ENCODE data around the gene WDR27.

The WDR27 gene

DNA sequence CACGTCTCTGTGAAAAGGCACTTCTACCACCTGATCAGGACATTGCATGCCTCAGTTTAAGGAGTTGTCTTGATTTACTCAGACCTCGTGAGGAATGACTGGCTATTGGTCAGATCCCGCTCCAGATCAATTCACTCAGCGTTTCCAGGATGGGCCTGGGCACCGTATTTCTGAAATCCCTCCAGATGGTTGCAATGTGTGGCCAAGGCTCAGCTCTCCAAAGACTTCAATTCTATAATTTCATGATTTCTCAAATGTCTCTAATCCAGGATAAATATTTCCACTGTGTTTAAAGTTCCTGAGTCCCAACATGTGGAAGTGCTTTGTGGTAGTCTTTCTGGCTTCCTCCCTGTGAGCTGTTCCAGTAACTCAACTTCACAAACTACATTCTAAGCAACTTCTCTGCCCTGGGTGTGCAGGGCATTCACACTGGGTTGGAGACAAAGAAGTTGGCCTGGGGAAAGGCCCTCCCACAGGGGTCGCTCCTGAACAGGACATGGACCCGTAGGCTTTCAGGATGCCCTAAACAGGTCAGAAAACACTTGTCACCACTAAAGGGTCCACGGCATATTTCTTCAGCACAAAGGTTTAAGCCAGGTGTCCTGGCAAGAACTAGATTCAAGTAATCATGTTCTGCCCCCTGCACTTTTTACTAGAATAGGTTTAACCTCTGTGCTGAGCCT is 212.1 kb downstream of the WDR27 start:
- no peak for DNase-seq (ENCODE audit: low read depth)
- TF ChIP-seq, protein P1, sequence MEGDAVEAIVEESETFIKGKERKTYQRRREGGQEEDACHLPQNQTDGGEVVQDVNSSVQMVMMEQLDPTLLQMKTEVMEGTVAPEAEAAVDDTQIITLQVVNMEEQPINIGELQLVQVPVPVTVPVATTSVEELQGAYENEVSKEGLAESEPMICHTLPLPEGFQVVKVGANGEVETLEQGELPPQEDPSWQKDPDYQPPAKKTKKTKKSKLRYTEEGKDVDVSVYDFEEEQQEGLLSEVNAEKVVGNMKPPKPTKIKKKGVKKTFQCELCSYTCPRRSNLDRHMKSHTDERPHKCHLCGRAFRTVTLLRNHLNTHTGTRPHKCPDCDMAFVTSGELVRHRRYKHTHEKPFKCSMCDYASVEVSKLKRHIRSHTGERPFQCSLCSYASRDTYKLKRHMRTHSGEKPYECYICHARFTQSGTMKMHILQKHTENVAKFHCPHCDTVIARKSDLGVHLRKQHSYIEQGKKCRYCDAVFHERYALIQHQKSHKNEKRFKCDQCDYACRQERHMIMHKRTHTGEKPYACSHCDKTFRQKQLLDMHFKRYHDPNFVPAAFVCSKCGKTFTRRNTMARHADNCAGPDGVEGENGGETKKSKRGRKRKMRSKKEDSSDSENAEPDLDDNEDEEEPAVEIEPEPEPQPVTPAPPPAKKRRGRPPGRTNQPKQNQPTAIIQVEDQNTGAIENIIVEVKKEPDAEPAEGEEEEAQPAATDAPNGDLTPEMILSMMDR (IDR thresholded peaks at IDR 0.05; ENCODE audit: low read depth, low read length, missing control alignments), result no peak
- no peak overlapping the region for H3K4me3 ChIP-seq (ENCODE audit: low read depth, low read length)

DNA sequence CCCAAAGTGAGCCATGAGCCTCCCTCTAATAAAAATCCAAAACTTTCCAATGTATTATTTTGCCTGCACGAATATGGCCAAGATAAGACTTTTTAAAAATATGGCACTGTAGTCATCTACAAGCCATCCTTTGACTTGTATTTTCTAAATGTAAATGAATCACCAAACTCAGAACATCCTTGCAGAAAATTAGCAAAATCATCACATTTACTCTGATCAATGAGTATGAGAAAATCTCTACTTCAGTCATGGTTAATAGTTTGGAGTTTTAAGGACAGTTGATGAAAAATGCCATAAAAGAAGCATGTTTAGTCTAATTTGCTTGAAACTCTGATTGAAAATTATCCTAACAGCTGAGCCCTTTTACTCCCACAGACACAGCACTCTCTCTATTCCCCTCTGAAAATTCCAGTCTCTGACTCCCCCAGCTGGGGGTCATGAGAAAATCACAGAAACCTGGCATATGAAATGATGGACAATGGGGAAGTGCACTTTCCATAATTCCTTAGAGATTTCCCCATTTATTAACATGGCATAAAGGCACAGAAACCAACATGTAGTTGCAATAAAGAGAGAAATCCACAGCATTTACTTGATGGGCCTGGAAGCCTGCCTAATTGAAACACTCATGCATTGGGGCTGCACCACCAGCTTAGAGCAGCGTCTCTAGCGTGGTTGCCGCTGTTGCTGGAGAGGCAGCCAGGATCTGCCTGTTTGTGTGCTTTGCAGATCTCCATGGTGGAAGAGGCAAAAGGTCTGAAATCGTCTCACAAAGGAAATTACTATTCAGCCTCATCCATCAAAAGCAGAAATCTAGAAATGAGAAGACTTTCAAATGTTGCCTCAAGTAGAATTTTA is 214.0 kb downstream of the WDR27 start:
- TF ChIP-seq, protein P1 (IDR thresholded peaks at IDR 0.05; ENCODE audit: low read depth, low read length, missing control alignments), result no peak
- H3K4me3 ChIP-seq (ENCODE audit: low read depth, low read length), result no peak overlapping the region
- no peak for DNase-seq (ENCODE audit: low read depth)

- H3K4me3 ChIP-seq (ENCODE audit: low read depth, low read length), result no peak overlapping the region
- DNase-seq (ENCODE audit: low read depth), result no peak
- TF ChIP-seq, protein P1 (IDR thresholded peaks at IDR 0.05; ENCODE audit: low read depth, low read length, missing control alignments), result no peak
Measured at GRCh38 chr6:169479783-169480495, 221.9 kb downstream of the WDR27 start.

DNA sequence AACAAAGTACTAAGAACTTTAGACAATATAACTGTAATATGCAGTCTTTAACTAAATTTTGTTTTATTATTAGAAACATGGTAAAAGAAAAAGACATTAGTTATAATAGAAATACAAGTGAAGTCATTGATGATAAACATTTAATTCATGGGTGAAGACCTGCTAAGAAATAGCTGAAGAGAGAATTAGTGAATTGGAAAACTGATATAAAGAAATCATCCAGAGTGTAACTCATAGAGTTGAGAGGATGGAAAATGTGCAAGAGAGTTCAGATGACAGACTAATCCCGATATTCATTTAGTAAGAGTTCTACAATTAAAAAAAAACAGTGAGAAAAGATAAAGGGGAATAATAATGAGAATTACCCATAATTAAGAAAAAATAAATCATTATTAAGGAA is 227.5 kb downstream of the WDR27 start:
- no peak overlapping the region for H3K4me3 ChIP-seq (ENCODE audit: low read depth, low read length)
- DNase-seq (ENCODE audit: low read depth), result no peak
- TF ChIP-seq, protein P1 (IDR thresholded peaks at IDR 0.05; ENCODE audit: low read depth, low read length, missing control alignments), result no peak

GRCh38 chr6:169473663-169474062 is 228.2 kb downstream of the WDR27 start:
- DNase-seq (ENCODE audit: low read depth), result peak; percentile 4
- no peak overlapping the region for H3K4me3 ChIP-seq (ENCODE audit: low read depth, low read length)
- TF ChIP-seq, protein P1 (IDR thresholded peaks at IDR 0.05; ENCODE audit: low read depth, low read length, missing control alignments), result no peak

DNA sequence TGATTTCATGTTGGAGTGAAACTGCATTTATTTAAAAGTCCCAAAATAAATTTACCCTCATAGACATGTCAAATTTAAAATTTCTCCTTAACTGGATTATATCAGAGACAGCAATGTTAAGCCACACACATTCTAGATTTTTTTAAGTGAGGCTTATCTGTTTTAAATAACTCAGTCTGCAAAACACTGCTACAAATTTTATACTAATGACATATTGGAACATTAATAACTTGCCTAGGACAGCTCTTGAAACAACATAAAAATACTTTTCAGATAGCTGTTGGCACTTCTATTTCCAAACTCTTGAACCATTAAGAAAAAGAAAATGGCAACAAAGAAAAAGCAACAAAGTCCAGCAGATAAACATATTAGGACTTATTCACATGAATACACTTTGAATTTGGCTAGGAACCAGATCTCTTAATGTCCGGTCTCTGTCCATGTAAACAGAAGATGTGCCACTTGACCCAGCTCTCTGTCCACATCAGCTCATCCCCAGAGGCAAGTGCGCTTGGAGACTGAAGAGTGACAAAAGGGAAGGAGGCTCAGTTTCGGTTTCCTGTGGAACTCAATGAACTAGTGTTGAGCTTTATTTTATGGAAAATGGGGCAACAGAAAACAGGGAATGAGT is 228.9 kb downstream of the WDR27 start:
- TF ChIP-seq, protein P1 (IDR thresholded peaks at IDR 0.05; ENCODE audit: low read depth, low read length, missing control alignments), result no peak
- no peak overlapping the region for H3K4me3 ChIP-seq (ENCODE audit: low read depth, low read length)
- DNase-seq (ENCODE audit: low read depth), result no peak
